ENCODE data around the gene REEP3. TPM values are rescaled to one million over a fixed set of nuclear protein-coding genes. Genes with fewer than 3 reads are reported as not detected.

REEP3 gene
- total RNA-seq, 1 experiment from 2014 or later, result 101 TPM

- no peak for DNase-seq (ENCODE audit: low spot score)
Measured at GRCh38 chr10:63505562-63505961, 15.6 kb upstream of the REEP3 start.

GRCh38 chr10:63506554-63506953, 14.6 kb upstream of the REEP3 start:
- DNase-seq (ENCODE audit: low spot score), result no peak

DNA sequence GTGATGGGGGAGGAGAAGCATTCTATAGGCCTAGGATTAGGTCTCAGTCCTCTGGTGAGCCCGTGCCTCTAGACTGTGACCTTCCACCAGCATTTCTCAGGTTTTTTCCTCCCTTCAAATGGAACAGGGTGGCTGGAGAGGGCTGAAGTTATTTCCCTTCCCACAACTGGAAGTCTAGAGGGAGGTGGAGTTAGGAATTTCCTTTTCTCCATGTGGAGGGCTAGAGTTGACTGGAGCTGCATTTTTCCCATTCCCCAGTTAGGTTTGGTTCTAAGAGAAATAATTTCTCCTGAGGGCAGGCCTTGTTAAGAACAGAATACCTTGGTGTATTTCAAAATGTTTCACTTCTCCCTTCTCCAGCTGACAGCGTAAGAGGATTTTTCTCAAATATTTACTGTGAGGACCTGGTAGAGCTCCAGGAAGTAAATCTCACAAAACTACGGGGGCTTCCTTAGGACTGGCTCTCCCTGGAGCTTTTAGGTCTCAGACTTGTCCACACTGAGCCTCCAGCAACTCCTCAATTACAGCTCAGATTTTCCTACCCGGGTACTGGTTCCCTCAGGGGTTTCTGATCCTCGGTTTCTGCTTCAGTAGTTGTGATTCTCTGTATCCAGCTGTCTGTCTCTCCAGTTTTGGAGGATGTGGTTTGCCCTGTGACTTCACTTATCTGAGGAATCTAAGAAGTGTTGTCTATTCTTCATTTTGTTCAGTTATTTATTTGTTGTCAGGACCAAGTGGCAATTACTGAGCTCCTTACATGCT, 6.0 kb upstream of the REEP3 start:
- DNase-seq (ENCODE audit: low spot score), result peak; percentile 68

DNA sequence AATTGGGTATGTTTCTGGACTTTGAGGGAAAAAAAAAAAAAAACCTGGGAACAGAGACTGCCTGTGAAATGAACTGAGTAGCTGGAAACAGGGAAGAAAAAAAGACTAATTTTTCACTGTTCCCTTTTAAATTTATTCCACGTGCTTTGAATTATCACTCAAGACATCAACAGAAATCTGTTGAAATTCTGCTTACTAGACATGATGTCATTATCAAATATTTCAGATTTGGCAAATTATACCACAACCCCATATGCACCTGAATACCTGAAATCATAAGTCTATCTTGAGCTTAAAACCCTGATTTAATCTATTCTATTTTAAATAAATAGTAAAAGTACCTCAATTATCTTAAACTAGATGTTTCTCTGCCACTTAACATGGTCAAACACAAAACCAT, 5.0 kb upstream of the REEP3 start:
- no peak for DNase-seq (ENCODE audit: low spot score)

DNA sequence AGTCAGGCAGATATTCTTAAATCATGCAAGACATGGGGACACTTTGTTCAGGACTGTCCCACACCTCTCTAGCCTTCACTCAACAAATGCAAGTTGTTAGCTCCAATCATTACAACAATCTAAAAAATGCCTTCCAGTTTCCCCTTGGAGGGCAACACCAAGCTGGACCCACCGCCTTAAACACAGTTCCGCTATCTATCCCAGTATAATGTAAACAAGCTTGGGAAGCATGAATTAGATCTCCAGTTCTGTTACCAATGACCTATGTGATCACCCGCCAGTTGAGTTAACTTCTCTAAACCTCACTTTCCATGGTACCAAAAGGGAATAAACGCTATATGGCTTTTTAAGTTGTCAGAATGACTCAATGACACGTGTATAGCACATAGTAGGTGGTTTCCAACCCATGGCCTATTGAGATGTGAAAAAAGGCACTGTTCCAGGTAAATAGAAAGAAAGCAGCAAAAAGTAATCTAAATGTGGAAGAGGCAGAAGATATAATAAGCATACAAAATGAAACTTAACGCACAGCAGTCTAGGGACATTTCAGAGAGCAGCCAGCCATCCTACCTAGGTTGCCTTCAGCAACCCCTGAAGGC, 2.4 kb upstream of the REEP3 start:
- no peak for DNase-seq (ENCODE audit: low spot score)

GRCh38 chr10:63521416-63522276, 445 bp downstream of the REEP3 start:
- DNase-seq (ENCODE audit: low spot score), result peak; percentile 47

DNA sequence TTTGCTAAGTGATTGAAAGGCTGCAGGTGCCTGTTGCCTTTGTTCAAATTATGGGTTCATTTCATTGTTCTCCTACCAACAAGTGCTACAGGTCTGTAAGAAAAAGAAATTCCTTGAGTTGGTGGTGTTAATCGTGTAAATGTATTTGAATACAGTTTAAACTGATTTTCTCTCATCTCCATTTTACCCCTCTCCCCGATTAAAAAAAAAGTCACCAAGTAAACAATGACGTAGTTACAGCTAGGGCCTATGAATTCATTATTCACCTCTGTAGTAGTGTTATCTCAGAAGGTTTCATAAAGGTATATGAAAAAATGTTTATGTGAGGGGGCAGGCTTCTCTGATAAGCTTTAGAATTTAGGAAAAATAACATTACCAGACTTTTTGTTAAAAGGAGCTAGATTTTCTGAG, 1.1 kb downstream of the REEP3 start:
- peak; percentile 34 for DNase-seq (ENCODE audit: low spot score)

GRCh38 chr10:63522995-63523394, 1.8 kb downstream of the REEP3 start:
- no peak for DNase-seq (ENCODE audit: low spot score)

DNA sequence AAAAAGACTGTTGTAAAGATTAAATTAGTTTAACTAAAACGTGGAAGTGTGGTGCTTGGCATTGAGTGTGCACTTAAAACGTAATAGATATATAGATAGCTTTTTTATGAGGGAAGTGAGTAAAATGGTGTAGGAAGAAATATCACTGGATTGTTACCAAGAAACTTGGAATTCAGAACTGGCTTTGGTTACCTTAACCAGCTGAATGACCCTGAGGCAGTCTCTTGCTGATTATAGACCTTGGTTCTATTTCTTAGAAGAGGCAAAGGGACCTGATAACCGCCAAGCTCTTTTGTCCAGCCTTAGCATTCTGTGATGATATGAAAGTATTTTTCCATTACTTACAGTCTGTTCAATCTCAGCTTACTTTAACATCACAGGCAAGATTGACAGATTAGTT, 3.8 kb downstream of the REEP3 start:
- DNase-seq (ENCODE audit: low spot score), result no peak

DNA sequence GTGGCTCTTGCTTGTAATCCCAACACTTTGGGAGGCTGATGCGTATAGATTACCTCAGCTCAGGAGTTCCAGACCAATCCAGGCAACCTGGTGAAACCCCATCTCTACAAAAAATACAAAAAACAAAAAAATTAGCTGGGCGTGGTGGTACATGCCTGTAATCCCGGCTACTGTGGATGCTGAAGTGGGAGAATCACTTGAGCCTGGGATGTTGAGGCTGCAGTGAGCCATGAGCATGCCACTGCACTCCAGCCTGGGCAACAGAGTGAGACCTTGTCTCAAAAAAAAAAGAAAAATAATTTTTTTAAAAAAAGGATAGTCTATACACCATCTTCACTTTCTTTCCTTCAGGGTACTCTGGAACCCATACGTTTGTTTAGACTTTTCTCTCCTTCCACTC, 6.2 kb downstream of the REEP3 start:
- no peak for DNase-seq (ENCODE audit: low spot score)

DNA sequence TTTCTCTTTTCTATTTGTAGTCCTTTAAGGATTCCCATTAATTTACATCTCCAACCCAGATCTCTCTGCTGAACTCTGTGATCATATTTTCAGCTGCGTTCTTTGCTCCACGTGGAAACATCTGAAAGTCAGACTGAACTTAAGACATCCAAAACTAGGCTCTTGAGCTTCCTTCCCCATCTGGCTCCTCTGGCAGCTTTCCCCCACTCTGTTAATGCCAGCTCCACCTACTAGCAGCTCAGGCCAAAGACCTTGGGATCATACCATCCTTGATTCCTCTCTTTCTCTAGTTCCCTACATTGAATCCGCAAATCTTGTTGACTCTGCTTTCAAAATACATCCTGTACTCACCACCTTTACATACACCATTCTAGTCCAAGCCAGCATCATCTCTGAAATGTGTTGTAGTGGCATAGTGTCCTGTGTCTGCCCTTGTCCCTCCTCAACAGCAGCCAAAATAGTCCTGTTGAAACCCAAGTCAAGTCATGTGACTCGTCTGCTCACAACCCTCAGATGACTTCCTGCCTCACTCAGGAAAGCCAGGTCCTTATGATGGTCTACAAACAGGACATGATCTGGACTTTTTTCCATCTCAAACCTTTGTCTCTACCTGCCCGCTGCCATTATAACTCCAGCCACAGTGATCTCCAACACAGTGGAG, 7.0 kb downstream of the REEP3 start:
- no peak for DNase-seq (ENCODE audit: low spot score)

DNA sequence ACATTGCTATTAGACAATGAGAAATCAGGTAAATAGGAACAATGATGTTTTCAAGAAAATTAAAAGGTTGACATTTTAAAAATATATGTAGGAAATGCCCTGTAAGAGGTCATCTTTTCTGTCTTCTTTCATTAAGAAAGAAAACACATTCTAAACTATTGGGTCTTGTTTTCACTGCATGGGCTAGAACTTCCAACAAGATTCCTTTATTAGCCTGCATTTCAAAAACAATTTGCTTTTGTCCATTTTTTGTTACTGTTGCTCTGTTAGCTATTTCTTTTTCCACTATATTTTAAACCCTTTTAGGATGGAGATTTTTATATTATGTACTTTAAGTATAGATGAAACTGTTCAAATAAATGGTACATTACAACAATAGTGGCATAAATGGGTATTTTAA, 9.2 kb downstream of the REEP3 start:
- no peak for DNase-seq (ENCODE audit: low spot score)

- no peak for DNase-seq (ENCODE audit: low spot score)
Measured at GRCh38 chr10:63534723-63535122, 13.5 kb downstream of the REEP3 start.

GRCh38 chr10:63536698-63537097, 15.5 kb downstream of the REEP3 start:
- no peak for DNase-seq (ENCODE audit: low spot score)

- DNase-seq (ENCODE audit: low spot score), result no peak
Measured at GRCh38 chr10:63537536-63537935, 16.3 kb downstream of the REEP3 start.

DNA sequence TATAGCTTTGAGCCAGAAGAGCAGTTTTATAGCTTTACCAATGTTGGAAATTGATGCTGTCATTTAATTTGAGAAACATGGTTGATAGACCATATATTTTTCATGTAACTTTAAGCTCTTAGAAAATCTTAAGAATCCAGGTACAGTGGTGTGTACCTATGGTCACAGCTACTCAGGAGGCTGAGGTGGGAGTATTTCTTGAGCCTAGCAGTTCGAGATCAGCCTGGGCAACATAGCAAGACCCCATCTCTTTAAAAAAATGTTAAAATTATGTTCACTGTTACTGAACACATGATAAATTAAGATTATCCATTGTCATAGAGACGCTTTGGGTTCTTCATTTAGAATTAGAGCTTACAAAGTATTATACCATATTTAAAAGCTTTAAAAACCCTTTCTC, 18.2 kb downstream of the REEP3 start:
- no peak for DNase-seq (ENCODE audit: low spot score)

GRCh38 chr10:63539994-63540393, 18.8 kb downstream of the REEP3 start:
- DNase-seq (ENCODE audit: low spot score), result no peak

DNA sequence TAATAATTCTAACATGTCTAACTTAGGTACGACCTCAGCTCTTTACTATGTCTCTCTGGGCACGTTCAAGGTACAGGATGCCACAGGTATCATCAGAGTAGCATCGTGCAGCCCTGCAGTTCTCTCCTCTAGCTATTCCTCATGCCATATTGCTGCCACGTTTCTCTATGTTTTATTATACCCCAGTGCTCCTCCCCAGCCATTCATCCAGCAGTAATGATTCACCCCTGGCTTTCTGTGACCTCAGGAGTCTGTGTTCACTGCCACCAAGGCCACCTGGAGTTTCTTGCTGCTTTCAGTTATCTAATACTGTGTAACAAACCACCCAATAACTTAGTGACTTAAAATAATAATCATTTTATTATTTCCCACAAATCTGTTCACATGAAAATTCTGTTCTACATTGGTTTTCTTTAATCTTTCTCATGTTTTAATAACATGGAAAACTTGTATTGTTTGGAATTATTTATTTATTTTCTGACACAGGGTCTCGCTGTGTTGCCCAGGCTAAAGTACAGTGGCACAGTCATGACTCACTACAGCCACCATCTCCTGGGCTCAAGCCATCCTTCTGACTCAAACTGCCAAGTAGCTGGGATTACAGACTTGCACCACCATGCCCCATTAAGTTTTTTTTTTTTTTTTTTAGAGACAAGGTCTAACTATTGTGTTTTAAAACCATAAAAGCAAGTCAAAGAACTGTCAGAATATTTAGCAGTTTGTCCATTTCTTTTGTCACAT, 21.8 kb downstream of the REEP3 start:
- peak; percentile 49 for DNase-seq (ENCODE audit: low spot score)

GRCh38 chr10:63543576-63543962, 22.4 kb downstream of the REEP3 start:
- no peak for DNase-seq (ENCODE audit: low spot score)

DNA sequence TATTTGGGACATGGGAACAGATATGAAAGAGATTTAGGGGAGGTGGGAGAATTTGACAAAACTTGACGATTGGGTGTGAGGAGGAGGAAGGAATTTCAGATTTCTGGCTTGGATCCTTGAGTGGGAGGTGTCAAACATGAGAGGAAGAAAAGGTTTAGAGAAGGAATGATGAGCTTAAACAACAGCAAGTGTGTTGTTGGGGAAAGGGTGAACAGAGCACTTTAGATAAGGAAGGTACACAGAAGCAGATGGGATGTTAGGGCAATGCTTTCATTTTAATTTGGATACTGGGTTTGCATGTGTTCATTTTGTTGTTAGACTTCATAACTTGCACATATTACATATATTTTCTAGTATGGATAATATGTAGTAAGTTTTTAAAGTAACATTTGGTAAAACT, 23.2 kb downstream of the REEP3 start:
- DNase-seq (ENCODE audit: low spot score), result no peak

DNA sequence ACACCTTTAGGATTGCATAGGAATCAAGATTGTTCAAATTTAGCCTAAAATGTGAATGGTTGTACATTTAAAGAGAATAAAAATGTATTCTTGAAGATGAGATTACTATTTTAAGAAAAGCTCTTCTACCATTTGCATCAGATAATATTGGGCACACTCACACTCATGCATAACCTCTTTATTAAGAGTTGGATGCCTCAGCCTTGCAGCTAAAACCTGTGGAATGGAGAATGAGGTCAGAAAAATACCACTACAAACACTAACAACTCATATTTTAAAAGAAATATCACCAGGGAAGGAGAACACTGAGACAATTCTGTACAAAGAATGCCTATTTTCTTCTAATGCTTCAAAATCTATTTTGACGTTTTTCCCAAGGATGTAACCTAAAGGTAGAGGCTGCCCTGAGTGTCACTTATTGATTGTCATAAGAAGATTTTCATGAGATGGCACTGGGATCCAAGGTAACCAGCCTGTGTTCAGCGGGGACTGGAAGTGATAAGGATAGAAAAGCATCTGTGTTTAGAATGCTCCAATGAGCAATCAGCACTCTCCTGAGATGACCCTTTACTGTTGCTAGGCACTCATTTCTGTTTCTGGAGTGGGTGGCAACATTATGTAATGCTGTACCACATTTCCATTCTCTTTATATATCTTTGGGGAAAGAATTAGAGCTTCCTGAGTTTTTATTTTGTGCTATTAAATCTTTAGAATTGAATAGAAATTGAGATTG, 26.6 kb downstream of the REEP3 start:
- no peak for DNase-seq (ENCODE audit: low spot score)

Data from A172 (cell line).